Liver (tissue), 9 donors: ENCODE data around the gene LTBP4. TPM values are rescaled to one million over a fixed set of nuclear protein-coding genes. Genes with fewer than 3 reads are reported as not detected.
A peak's percentile ranks its signal among the peaks of the same experiment; 100 is the strongest.

ENCODE experiments used
- DNase-seq: peaks from one replicate; pipeline ENCODE4 v3.0.0-alpha.2; 2017; ENCODE audit warnings: low spot score
- H3K27ac ChIP-seq, 2 donors: one replicate each; pipeline ENCODE4 v1.7.0; 2013; ENCODE audit warnings: inconsistent platforms in 2 of 2, low read length in 2 of 2, control low read depth in 1 of 2, low read depth in 1 of 2, mild to moderate bottlenecking in 1 of 2
- H3K27me3 ChIP-seq, 4 donors: one replicate each; pipeline versions ENCODE4 v1.6.1 to v1.7.0; 2013; ENCODE audit warnings: low read length in 3 of 4, inconsistent platforms in 1 of 4, mild to moderate bottlenecking in 1 of 4, moderate library complexity in 1 of 4; ENCODE audit not compliant: control insufficient read depth in 4 of 4, insufficient read depth in 4 of 4
- H3K36me3 ChIP-seq, 4 donors: one replicate each; pipeline versions ENCODE4 v1.6.1 to v1.7.0; 2013; ENCODE audit warnings: low read length in 3 of 4, mild to moderate bottlenecking in 3 of 4, low read depth in 1 of 4, moderate library complexity in 1 of 4; ENCODE audit not compliant: control insufficient read depth in 4 of 4, insufficient read depth in 3 of 4
- H3K4me1 ChIP-seq, 4 donors: one replicate each; pipeline versions ENCODE4 v1.6.1 to v1.7.0; 2013; ENCODE audit warnings: low read length in 3 of 4, mild to moderate bottlenecking in 3 of 4, moderate library complexity in 1 of 4; ENCODE audit not compliant: control insufficient read depth in 4 of 4, insufficient read depth in 4 of 4
- H3K4me3 ChIP-seq, 3 donors: one replicate each; pipeline versions ENCODE4 v1.6.1 to v1.7.0; 2013; ENCODE audit warnings: low read length in 3 of 3, control low read depth in 1 of 3, low read depth in 1 of 3, mild to moderate bottlenecking in 1 of 3
- H3K9ac ChIP-seq, 2 donors: one replicate each; pipeline ENCODE4 v1.7.0; 2013; ENCODE audit warnings: low read length in 2 of 2, mild to moderate bottlenecking in 2 of 2, moderate library complexity in 2 of 2, control low read depth in 1 of 2, low read depth in 1 of 2
- H3K9me3 ChIP-seq, 4 donors: one replicate each; pipeline versions ENCODE4 v1.6.1 to v1.7.0; 2013; ENCODE audit warnings: low read length in 3 of 4; ENCODE audit not compliant: control insufficient read depth in 4 of 4
- EGR1 ChIP-seq, 2 donors: IDR thresholded peaks; 2 replicates each; pipeline ENCODE4 v1.6.1; 2016 to 2018; ENCODE audit warnings: antibody characterized with exemption in 2 of 2, low read depth in 2 of 2
- FOXA1 ChIP-seq: IDR thresholded peaks from 2 replicates; pipeline ENCODE4 v1.6.1; 2016; ENCODE audit warnings: antibody characterized with exemption
- FOXA2 ChIP-seq: IDR thresholded peaks from 2 replicates; pipeline ENCODE4 v1.6.1; 2016; ENCODE audit warnings: antibody characterized with exemption
- GABPA ChIP-seq, 2 donors: IDR thresholded peaks in 1 of 2; conservative IDR thresholded peaks in 1 of 2; 2 replicates each; pipeline ENCODE4 v1.6.1; 2016; ENCODE audit warnings: antibody characterized with exemption in 2 of 2, mild to moderate bottlenecking in 1 of 2, moderate library complexity in 1 of 2
- HNF4A ChIP-seq, 2 donors: conservative IDR thresholded peaks; 2 replicates each; pipeline ENCODE4 v1.6.1; 2016; ENCODE audit warnings: antibody characterized with exemption in 2 of 2, mild to moderate bottlenecking in 2 of 2
- HNF4G ChIP-seq: IDR thresholded peaks from 2 replicates; pipeline ENCODE4 v1.6.1; 2016; ENCODE audit warnings: antibody characterized with exemption
- JUND ChIP-seq, 2 donors: IDR thresholded peaks; 2 replicates each; pipeline ENCODE4 v1.6.1; 2016; ENCODE audit warnings: antibody characterized with exemption in 2 of 2
- NR2F2 ChIP-seq: IDR thresholded peaks from 2 replicates; pipeline ENCODE4 v1.6.1; 2016; ENCODE audit warnings: antibody characterized with exemption
- RAD21 ChIP-seq, 2 donors: IDR thresholded peaks; 2 replicates each; pipeline ENCODE4 v1.6.1; 2016; ENCODE audit warnings: antibody characterized with exemption in 2 of 2, mild to moderate bottlenecking in 2 of 2
- RXRA ChIP-seq, 2 donors: IDR thresholded peaks; 2 replicates each; pipeline ENCODE4 v1.6.1; 2017 to 2018; ENCODE audit warnings: antibody characterized with exemption in 2 of 2, mild to moderate bottlenecking in 1 of 2
- SP1 ChIP-seq: IDR thresholded peaks from 2 replicates; pipeline ENCODE4 v1.6.1; 2018; ENCODE audit warnings: antibody characterized with exemption, mild to moderate bottlenecking
- TAF1 ChIP-seq: conservative IDR thresholded peaks from 2 replicates; pipeline ENCODE4 v1.6.1; 2016; ENCODE audit warnings: antibody characterized with exemption, mild to moderate bottlenecking
- YY1 ChIP-seq: IDR thresholded peaks from 2 replicates; pipeline ENCODE4 v1.6.1; 2016; ENCODE audit warnings: antibody characterized with exemption, mild to moderate bottlenecking
- WGBS: extraction: QIAGEN DNeasy Blood & Tissue Kit; methylation state at CpG from one replicate; pipeline ENCODE4 v1.1.7; 2013; 5-methylcytosine and 5-hydroxymethylcytosine counted together
- polyA plus RNA-seq, 2 donors: library from polyadenylated mRNA; stranded (reverse) in 1 of 2; unstranded in 1 of 2; fragments of 200-250 nt in 1 of 2; fragments of >200 nt in 1 of 2; fragmentation: Nextera tagmentation in 1 of 2; extraction: Ambion mirVana in 1 of 2; gene quantifications; one replicate each; pipeline versions ENCODE4 v1.2.1 to v1.2.3, GENCODE V29; 2013 to 2015
- total RNA-seq, 2 donors: library from RNA; depleted of rRNA; stranded (reverse); fragments of >200 nt; gene quantifications; one replicate each; pipeline ENCODE4 v1.2.3, GENCODE V29; 2014
- TF ChIP-seq, protein P1 (sequence below): IDR thresholded peaks from 2 replicates; pipeline ENCODE4 v1.6.1; 2016; ENCODE audit warnings: antibody characterized with exemption
- TF ChIP-seq, protein P2 (sequence below): IDR thresholded peaks from 2 replicates; pipeline ENCODE4 v1.6.1; 2016; ENCODE audit warnings: antibody characterized with exemption
- TF ChIP-seq, protein P3 (sequence below): IDR thresholded peaks from 2 replicates; pipeline ENCODE4 v1.6.1; 2016; ENCODE audit warnings: antibody characterized with exemption
- TF ChIP-seq, protein P4 (sequence below): fragments of 150-350 bp; IDR thresholded peaks from 2 replicates; pipeline ENCODE4 v1.5.1; 2017; ENCODE audit warnings: improper control_type of control experiment, low read depth, low read length; ENCODE audit not compliant: missing input control
- TF ChIP-seq, protein P5 (sequence below): IDR thresholded peaks from 2 replicates; pipeline ENCODE4 v1.6.1; 2016; ENCODE audit warnings: antibody characterized with exemption, mild to moderate bottlenecking
- donor health status: healthy.
- donor health status: healthy.
- donor health status: healthy.
- donor health status: healthy.
- donor health status: healthy.

The LTBP4 gene
- total and polyA plus RNA-seq, 4 donors, result 9.6 to 28.7 (median 17.8) TPM

DNA sequence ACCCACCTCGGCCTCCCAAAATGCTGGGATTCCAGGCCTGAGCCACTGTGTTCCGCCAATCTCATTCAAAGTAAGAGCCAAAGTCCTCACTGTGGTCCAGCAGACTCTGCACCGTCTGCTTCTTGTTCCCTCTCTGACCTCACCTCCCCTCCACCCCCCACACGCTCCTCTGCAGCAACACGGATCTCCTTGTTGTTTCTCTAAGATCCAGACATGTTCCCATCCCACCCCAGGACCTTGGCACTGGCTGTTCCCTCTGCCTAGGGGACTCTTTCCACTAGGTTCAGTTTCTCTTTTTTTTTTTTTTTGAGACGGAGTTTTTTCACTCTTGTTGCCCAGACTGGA lies 38.4 kb downstream of the LTBP4 start:
- H3K9ac ChIP-seq, result no peak overlapping the region
- DNase-seq, result no peak
- H3K27me3 ChIP-seq, result no peaks in the 10 kb centered on the region
- H3K36me3 ChIP-seq, result no peaks in the 10 kb centered on the region
- H3K4me1 ChIP-seq, result peaks cover 0 to 2% (median 0%) of the 10 kb centered on the region in 4 donors
- 79% methylated on average over 6 of the region's 6 CpGs for WGBS
- no peaks in the 10 kb centered on the region for H3K9me3 ChIP-seq
- peak overlapping the region in 1 of 2 donors; percentile 8 for H3K27ac ChIP-seq
- TF ChIP-seq, protein P1, sequence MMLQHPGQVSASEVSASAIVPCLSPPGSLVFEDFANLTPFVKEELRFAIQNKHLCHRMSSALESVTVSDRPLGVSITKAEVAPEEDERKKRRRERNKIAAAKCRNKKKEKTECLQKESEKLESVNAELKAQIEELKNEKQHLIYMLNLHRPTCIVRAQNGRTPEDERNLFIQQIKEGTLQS, result no peak
- TF ChIP-seq RAD21 (IDR thresholded peaks at IDR 0.05) (no peak), GABPA (IDR thresholded peaks at IDR 0.05 in 1 of 2, conservative IDR thresholded peaks at IDR 0.05 in 1 of 2) (no peak), SP1 (no peak), NR2F2 (no peak), YY1 (no peak), EGR1 (IDR thresholded peaks at IDR 0.05; ENCODE audit: low read depth in 2 of 2) (no peak), FOXA2 (no peak), HNF4A (conservative IDR thresholded peaks at IDR 0.05) (no peak), HNF4G (no peak), JUND (IDR thresholded peaks at IDR 0.05) (no peak), TAF1 (no peak), RXRA (IDR thresholded peaks at IDR 0.05) (no peak), FOXA1 (no peak)
- TF ChIP-seq, protein P2, sequence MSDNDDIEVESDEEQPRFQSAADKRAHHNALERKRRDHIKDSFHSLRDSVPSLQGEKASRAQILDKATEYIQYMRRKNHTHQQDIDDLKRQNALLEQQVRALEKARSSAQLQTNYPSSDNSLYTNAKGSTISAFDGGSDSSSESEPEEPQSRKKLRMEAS, result no peak
- TF ChIP-seq, protein P3, sequence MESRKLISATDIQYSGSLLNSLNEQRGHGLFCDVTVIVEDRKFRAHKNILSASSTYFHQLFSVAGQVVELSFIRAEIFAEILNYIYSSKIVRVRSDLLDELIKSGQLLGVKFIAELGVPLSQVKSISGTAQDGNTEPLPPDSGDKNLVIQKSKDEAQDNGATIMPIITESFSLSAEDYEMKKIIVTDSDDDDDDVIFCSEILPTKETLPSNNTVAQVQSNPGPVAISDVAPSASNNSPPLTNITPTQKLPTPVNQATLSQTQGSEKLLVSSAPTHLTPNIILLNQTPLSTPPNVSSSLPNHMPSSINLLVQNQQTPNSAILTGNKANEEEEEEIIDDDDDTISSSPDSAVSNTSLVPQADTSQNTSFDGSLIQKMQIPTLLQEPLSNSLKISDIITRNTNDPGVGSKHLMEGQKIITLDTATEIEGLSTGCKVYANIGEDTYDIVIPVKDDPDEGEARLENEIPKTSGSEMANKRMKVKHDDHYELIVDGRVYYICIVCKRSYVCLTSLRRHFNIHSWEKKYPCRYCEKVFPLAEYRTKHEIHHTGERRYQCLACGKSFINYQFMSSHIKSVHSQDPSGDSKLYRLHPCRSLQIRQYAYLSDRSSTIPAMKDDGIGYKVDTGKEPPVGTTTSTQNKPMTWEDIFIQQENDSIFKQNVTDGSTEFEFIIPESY, result no peak
- TF ChIP-seq, protein P4, sequence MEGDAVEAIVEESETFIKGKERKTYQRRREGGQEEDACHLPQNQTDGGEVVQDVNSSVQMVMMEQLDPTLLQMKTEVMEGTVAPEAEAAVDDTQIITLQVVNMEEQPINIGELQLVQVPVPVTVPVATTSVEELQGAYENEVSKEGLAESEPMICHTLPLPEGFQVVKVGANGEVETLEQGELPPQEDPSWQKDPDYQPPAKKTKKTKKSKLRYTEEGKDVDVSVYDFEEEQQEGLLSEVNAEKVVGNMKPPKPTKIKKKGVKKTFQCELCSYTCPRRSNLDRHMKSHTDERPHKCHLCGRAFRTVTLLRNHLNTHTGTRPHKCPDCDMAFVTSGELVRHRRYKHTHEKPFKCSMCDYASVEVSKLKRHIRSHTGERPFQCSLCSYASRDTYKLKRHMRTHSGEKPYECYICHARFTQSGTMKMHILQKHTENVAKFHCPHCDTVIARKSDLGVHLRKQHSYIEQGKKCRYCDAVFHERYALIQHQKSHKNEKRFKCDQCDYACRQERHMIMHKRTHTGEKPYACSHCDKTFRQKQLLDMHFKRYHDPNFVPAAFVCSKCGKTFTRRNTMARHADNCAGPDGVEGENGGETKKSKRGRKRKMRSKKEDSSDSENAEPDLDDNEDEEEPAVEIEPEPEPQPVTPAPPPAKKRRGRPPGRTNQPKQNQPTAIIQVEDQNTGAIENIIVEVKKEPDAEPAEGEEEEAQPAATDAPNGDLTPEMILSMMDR, result no peak
- TF ChIP-seq, protein P5, sequence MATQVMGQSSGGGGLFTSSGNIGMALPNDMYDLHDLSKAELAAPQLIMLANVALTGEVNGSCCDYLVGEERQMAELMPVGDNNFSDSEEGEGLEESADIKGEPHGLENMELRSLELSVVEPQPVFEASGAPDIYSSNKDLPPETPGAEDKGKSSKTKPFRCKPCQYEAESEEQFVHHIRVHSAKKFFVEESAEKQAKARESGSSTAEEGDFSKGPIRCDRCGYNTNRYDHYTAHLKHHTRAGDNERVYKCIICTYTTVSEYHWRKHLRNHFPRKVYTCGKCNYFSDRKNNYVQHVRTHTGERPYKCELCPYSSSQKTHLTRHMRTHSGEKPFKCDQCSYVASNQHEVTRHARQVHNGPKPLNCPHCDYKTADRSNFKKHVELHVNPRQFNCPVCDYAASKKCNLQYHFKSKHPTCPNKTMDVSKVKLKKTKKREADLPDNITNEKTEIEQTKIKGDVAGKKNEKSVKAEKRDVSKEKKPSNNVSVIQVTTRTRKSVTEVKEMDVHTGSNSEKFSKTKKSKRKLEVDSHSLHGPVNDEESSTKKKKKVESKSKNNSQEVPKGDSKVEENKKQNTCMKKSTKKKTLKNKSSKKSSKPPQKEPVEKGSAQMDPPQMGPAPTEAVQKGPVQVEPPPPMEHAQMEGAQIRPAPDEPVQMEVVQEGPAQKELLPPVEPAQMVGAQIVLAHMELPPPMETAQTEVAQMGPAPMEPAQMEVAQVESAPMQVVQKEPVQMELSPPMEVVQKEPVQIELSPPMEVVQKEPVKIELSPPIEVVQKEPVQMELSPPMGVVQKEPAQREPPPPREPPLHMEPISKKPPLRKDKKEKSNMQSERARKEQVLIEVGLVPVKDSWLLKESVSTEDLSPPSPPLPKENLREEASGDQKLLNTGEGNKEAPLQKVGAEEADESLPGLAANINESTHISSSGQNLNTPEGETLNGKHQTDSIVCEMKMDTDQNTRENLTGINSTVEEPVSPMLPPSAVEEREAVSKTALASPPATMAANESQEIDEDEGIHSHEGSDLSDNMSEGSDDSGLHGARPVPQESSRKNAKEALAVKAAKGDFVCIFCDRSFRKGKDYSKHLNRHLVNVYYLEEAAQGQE, result no peak
- H3K4me3 ChIP-seq, result no peak overlapping the region
